HUES64 (cell line): ENCODE results near the gene TMEM132D.

Experiments used
- H3K27ac ChIP-seq: 2 replicates; pipeline ENCODE4 v1.7.0; 2013; ENCODE audit warnings: low read depth, low read length, inconsistent platforms
- H3K27me3 ChIP-seq: 2 replicates; pipeline ENCODE4 v1.6.1; 2013; ENCODE audit warnings: mild to moderate bottlenecking, low read length; ENCODE audit not compliant: insufficient read depth
- H3K36me3 ChIP-seq: 2 replicates; pipeline ENCODE4 v1.6.1; 2013; ENCODE audit warnings: mild to moderate bottlenecking, low read length; ENCODE audit not compliant: insufficient read depth
- H3K4me1 ChIP-seq: 2 replicates; pipeline ENCODE4 v1.6.1; 2013; ENCODE audit warnings: mild to moderate bottlenecking, low read length, moderate library complexity; ENCODE audit not compliant: insufficient read depth
- H3K4me3 ChIP-seq: 2 replicates; pipeline ENCODE4 v1.5.1; 2013; ENCODE audit warnings: mild to moderate bottlenecking, low read length, moderate library complexity
- H3K9ac ChIP-seq: 2 replicates; pipeline ENCODE4 v1.6.1; 2013; ENCODE audit warnings: mild to moderate bottlenecking, low read depth, low read length
- H3K9me3 ChIP-seq: 2 replicates; pipeline ENCODE4 v1.6.1; 2013; ENCODE audit warnings: low read depth, low read length; ENCODE audit not compliant: insufficient read depth
- WGBS: fragments of 150-250, 120-280 bp; methylation state at CpG from one replicate; pipeline ENCODE4 v1.1.7; 2013; ENCODE audit warnings: missing lambda C conversion rate; 5-methylcytosine and 5-hydroxymethylcytosine counted together

Gene TMEM132D

GRCh38 chr12:129028844-129029243 lies 875.0 kb downstream of the TMEM132D start:
- no peaks in the 10 kb centered on the region for H3K4me1 ChIP-seq
- H3K27ac ChIP-seq, result no peak overlapping the region
- H3K36me3 ChIP-seq, result no peaks in the 10 kb centered on the region
- no peaks in the 10 kb centered on the region for H3K27me3 ChIP-seq
- no peak overlapping the region for H3K4me3 ChIP-seq
- WGBS, result 88% methylated on average over 16 of the region's 16 CpGs
- H3K9ac ChIP-seq, result no peak overlapping the region
- no peaks in the 10 kb centered on the region for H3K9me3 ChIP-seq

- Histone ChIP-seq H3K27me3 (no peaks in the 10 kb centered on the region), H3K36me3 (no peaks in the 10 kb centered on the region), H3K9me3 (no peaks in the 10 kb centered on the region; the same call in 1 of the 2 replicates), H3K4me1 (no peaks in the 10 kb centered on the region), H3K27ac (no peak overlapping the region), H3K4me3 (no peak overlapping the region), H3K9ac (no peak overlapping the region)
- 93% methylated on average over 3 of the region's 3 CpGs for WGBS
These were observed 878.8 kb downstream of the TMEM132D start for GRCh38 chr12:129025055-129025454.
